Astrocyte of the spinal cord (primary cell): ENCODE measurements around the gene ATP6AP1.
A peak's percentile ranks its signal among the peaks of the same experiment; 100 is the strongest.
"Not testable (repeated sequence)": the region's sequence is repeated elsewhere in the genome, so short reads cannot be mapped to it uniquely, and the experiment has no call there.

ENCODE experiments used
- DNase-seq: peaks from one replicate; pipeline ENCODE4 v3.0.0; 2011; ENCODE audit warnings: low read depth, low spot score
- H3K4me3 ChIP-seq: 2 replicates; pipeline ENCODE4 v1.5.1; 2011; ENCODE audit warnings: low read depth, mild to moderate bottlenecking, low read length, moderate library complexity
- CTCF ChIP-seq: IDR thresholded peaks from 2 replicates; pipeline ENCODE4 v1.5.1; 2012; ENCODE audit warnings: low read depth, mild to moderate bottlenecking, low read length, inconsistent platforms
- in situ Hi-C: cut with HindIII; loops from 2 replicates; pipeline ENCODE4 v1.10.0; 2017; ENCODE audit warnings: low sequenced_read_pairs

Gene ATP6AP1

GRCh38 chrX:154397888-154398667, 30.4 kb upstream of the ATP6AP1 start, which contains the start of gene RPL10:
Gene RPL10 (plus strand): TSS chrX:154398377. CDS start chrX:154398520, 143 bp downstream.
- DNase-seq: peak; percentile 97
- no peak for TF ChIP-seq CTCF
- in situ Hi-C loops: no loop called here
- H3K4me3 ChIP-seq: peak within 1 kb of the TSS; percentile 68

- peak; percentile 87 for DNase-seq
- in situ Hi-C loops: no loop called here
- TF ChIP-seq CTCF: peak; percentile 79
- H3K4me3 ChIP-seq: peak overlapping the region; percentile 68
Observed at GRCh38 chrX:154398668-154399526, 29.6 kb upstream of the ATP6AP1 start.

GRCh38 chrX:154399527-154400368, 28.7 kb upstream of the ATP6AP1 start:
- in situ Hi-C loops: no loop called here
- DNase-seq: no peak
- TF ChIP-seq CTCF: no peak
- H3K4me3 ChIP-seq: peak overlapping the region; percentile 68

- peak overlapping the region; percentile 68 for H3K4me3 ChIP-seq
- DNase-seq, in situ Hi-C loops: not testable (repeated sequence)
Observed at GRCh38 chrX:154400369-154400817, 28.1 kb upstream of the ATP6AP1 start.

- DNase-seq: no peak
- in situ Hi-C loops: no loop called here
- H3K4me3 ChIP-seq: no peak overlapping the region
- TF ChIP-seq CTCF: no peak
Observed at GRCh38 chrX:154401045-154401799, 27.3 kb upstream of the ATP6AP1 start.

GRCh38 chrX:154401918-154402621, 26.4 kb upstream of the ATP6AP1 start:
- no peak for DNase-seq
- TF ChIP-seq CTCF: no peak
- H3K4me3 ChIP-seq: no peak overlapping the region
- in situ Hi-C loops: no loop called here
